SJSA1 (cell line): ENCODE data around the gene GPR82. TPM values are rescaled to one million over a fixed set of nuclear protein-coding genes. Genes with fewer than 3 reads are reported as not detected.
"Not testable (repeated sequence)": the region's sequence is repeated elsewhere in the genome, so short reads cannot be mapped to it uniquely, and the experiment has no call there.

Source experiments
- DNase-seq, 2 experiments: peaks; one replicate each; pipeline ENCODE4 v3.0.0-alpha.2; 2015 to 2020; ENCODE audit warnings: low spot score in 2 of 2, low read depth in 1 of 2
- H3K27ac ChIP-seq: fragments of 250-450 bp; sonication (Bioruptor Pico); 2 replicates; pipeline ENCODE4 v1.5.1; 2020; ENCODE audit warnings: mild to moderate bottlenecking, moderate library complexity
- H3K27me3 ChIP-seq: fragments of 250-450 bp; sonication (Bioruptor Pico); replicated peaks from 2 replicates; pipeline ENCODE4 v1.5.1; 2020; ENCODE audit warnings: mild to moderate bottlenecking, moderate library complexity
- H3K36me3 ChIP-seq: fragments of 250-450 bp; sonication (Bioruptor Pico); 2 replicates; pipeline ENCODE4 v1.5.1; 2020; ENCODE audit warnings: mild to moderate bottlenecking
- H3K4me1 ChIP-seq: fragments of 250-450 bp; sonication (Bioruptor Pico); replicated peaks from 2 replicates; pipeline ENCODE4 v1.6.1; 2021; ENCODE audit warnings: mild to moderate bottlenecking
- H3K4me3 ChIP-seq: fragments of 250-450 bp; sonication (Bioruptor Pico); 2 replicates; pipeline ENCODE4 v1.5.1; 2020; ENCODE audit warnings: mild to moderate bottlenecking
- H3K9me3 ChIP-seq: fragments of 250-450 bp; sonication (Bioruptor Pico); replicated peaks from 2 replicates; pipeline ENCODE4 v1.5.1; 2020; ENCODE audit warnings: mild to moderate bottlenecking
- total RNA-seq: library from RNA; depleted of rRNA; stranded (reverse); fragments of >200 nt; shearing (Covaris generic); gene quantifications from 2 replicates; pipeline ENCODE4 v1.2.3, GENCODE V29; 2014; rRNA removed

Gene GPR82, protein sequence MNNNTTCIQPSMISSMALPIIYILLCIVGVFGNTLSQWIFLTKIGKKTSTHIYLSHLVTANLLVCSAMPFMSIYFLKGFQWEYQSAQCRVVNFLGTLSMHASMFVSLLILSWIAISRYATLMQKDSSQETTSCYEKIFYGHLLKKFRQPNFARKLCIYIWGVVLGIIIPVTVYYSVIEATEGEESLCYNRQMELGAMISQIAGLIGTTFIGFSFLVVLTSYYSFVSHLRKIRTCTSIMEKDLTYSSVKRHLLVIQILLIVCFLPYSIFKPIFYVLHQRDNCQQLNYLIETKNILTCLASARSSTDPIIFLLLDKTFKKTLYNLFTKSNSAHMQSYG
- not detected in 2 replicates for total RNA-seq

DNA sequence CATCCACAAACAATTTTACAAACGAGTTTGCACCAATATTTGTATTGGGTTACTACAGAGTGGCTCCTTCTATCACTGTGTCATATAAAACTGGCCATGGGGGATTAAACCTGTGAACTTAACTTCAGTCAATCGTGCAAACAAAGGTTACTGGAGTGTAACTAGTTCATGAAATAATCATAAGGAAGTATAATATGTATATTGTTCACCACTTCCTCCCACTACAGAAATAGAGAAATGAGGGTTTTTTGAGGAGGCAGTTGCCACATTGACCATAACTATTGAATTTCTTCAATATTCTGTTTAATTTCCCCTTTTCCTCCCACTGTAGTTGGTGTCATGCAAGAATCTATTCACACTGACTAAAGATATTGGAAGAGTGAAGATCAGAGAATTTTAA is at the start of gene GPR82:
TSS of gene GPR82 (plus strand) at position 356 of the 400 bp plus-strand sequence. CDS start 2,846 bp downstream, outside the sequence.
- DNase-seq, result no peak
- no peak within 1 kb of the TSS for H3K27ac ChIP-seq
- no peaks in the 10 kb centered on the region for H3K27me3 ChIP-seq
- H3K9me3 ChIP-seq, result no peaks in the 10 kb centered on the region
- H3K4me1 ChIP-seq, result no peaks in the 10 kb centered on the region
- H3K36me3 ChIP-seq, result no peaks in the 10 kb centered on the region
- no peak within 1 kb of the TSS for H3K4me3 ChIP-seq

DNA sequence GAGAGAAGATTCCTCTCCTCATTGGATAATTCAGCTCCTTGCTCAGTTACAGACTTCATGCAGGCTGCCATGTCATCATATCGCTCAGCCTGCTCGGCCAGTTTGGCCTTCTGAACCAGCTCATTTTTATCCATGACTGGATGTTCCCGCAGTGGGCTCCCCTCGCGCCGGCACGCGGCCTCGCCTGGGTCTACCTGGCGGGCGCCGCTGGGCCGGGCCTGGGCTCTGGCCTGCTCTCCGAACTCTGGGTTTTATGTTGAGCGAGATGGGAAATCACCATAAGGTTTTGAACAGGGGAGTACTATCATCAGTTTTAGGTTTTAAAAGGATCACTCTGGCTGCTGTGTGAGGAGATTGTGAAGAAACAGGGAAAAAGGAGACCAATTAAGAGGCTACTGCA is 47.6 kb upstream of the GPR82 start:
- H3K9me3 ChIP-seq, H3K36me3 ChIP-seq, H3K4me3 ChIP-seq, DNase-seq, H3K27ac ChIP-seq, H3K4me1 ChIP-seq, H3K27me3 ChIP-seq: not testable (repeated sequence)

DNA sequence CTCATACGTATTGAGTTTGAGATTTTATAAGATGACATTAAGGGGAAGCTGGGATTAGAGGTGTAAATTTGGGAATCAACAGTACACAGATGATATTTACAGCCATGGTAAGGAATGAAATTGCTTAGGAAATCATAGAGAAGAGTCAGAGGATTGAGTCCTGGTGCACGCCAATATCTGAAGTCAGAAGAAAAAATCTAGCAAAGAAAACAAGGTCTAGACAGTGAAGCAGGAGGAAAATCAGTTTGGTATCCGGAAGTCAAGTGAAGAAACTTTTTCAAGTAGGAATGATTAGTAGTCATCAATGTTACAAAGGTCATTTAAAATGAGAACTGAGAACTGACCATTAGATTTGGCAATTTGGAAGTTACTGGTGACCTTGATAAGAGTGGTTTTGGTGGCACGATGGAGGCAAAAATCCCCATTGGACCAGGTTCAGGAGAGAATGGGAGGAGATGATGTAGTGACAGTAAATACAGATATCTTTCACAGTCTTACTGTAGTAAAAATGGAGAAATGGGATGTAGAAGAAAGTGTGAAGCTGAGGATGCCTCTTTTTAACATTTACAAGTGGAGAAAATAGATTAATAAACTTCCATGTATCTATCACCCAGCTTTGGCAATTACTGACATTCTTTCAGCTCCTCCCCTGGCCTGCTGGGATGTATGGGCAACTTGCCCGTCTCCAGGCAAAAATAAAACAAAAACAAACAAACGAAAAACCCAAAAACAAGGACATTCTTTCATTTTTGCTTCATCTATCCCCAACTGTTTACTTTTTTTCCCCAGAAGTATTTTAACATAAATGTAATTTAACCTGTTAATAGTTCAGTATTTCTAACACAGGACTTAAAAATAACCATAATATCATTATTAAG is 46.6 kb upstream of the GPR82 start:
- no peaks in the 10 kb centered on the region for H3K27me3 ChIP-seq
- H3K9me3 ChIP-seq, result no peaks in the 10 kb centered on the region
- peak in 1 of 2 experiments; percentile 9 for DNase-seq
- H3K36me3 ChIP-seq, result no peaks in the 10 kb centered on the region
- no peak overlapping the region for H3K27ac ChIP-seq
- no peaks in the 10 kb centered on the region for H3K4me1 ChIP-seq
- H3K4me3 ChIP-seq, result no peak overlapping the region

DNA sequence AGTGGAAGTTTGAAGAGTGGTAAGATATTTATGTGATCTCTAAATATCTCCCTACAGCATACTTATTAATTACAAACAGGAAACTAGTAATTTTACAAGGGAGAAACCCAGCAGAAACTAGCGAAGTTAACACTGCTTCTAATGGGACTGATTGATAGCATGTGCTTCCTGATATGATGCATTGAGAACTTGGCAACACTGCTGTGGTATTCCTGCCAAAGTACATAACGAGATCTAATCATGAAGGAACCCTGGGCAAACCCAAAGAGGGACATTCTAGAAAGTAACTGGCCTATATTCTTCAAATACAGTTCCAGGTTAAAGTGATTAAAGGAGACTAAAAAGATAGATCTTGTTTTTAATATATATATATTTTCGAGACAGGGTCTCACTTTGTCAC is 39.8 kb upstream of the GPR82 start:
- Histone ChIP-seq H3K27ac (no peak overlapping the region), H3K4me3 (no peak overlapping the region), H3K4me1 (no peaks in the 10 kb centered on the region), H3K9me3 (no peaks in the 10 kb centered on the region), H3K27me3 (no peaks in the 10 kb centered on the region), H3K36me3 (no peaks in the 10 kb centered on the region)
- DNase-seq, result no peak

DNA sequence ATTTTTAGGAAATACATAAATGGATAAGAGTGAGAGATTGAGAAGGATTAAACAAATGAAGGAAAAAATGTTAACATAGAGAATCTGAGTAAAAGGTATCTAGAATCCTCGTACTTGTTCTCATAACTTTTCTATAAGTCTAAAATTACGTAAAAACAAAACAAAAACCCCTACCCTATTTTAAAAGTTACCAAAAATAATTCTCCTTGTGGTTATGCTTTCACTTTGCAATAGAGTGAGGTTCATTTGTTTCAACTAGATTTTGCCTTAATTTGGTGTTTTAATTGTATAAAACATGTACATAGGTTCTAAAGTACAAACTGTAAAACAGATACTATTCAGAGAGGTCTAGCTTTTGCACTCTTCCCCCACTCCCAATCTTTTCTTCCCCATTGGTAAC is 39.0 kb upstream of the GPR82 start:
- H3K27me3 ChIP-seq, result no peaks in the 10 kb centered on the region
- H3K4me3 ChIP-seq, result no peak overlapping the region
- no peaks in the 10 kb centered on the region for H3K36me3 ChIP-seq
- DNase-seq, result no peak
- H3K27ac ChIP-seq, result no peak overlapping the region
- H3K4me1 ChIP-seq, result no peaks in the 10 kb centered on the region
- H3K9me3 ChIP-seq, result no peaks in the 10 kb centered on the region

DNA sequence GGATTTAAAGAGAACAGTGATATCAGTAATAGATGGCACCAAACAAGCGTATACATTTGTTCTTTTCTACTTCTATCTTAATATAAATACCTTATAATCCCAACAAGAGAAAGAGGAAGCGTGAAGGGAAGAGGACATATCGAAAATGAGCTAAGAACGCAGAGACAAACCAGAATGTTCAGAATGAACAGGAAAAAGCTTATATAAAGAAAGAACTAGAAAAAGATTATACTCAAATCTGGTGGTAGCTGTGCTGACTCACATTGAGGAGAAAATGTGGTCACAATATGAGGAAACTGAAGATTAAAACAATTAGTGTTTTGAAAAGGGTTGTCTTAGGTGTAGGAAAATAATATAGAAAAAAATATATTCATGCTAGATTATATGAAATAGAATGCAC is 37.2 kb upstream of the GPR82 start:
- no peaks in the 10 kb centered on the region for H3K36me3 ChIP-seq
- no peaks in the 10 kb centered on the region for H3K9me3 ChIP-seq
- H3K4me1 ChIP-seq, result no peaks in the 10 kb centered on the region
- no peak for DNase-seq
- no peak overlapping the region for H3K27ac ChIP-seq
- no peaks in the 10 kb centered on the region for H3K27me3 ChIP-seq
- no peak overlapping the region for H3K4me3 ChIP-seq

DNA sequence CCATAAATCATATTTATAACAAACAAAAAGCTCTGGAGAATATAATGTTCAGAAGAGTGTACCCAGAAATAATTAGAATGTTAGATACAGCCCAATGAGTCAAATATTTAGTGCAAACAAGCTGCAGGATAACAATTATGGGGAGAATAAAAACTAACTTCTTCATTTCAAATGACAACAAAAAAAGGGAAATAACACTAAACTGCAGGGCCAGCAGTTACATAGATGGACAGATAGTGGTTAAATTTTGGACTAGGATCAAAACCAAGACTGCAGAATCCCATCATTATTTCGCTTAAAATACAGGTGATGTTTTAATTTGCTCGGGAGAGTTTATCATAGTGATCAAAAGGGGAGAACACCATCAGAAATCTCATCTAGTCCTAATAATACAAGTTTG is 35.8 kb upstream of the GPR82 start:
- Histone ChIP-seq H3K27me3 (no peaks in the 10 kb centered on the region), H3K36me3 (no peaks in the 10 kb centered on the region), H3K27ac (no peak overlapping the region), H3K9me3 (no peaks in the 10 kb centered on the region), H3K4me3 (no peak overlapping the region), H3K4me1 (no peaks in the 10 kb centered on the region)
- DNase-seq, result no peak

DNA sequence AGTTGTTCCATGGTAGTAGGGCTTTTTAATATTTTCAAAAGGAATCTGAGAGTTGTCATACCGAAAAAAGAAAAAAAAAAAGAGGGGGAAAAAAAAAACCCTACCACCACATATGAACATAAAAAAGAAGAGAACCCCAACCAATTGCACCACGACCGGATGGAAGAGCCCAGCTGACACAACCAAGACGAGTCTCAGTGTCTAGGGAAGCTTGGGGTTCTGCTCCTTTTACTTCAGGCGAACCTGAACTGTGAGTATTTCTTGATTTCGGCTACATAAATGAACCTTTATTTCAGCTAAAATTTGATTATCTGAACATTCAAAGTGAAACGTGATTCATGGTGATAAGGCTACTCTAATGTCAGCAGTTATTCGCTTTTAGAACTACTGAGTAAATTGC is 35.1 kb upstream of the GPR82 start, which contains the start of gene GPR34:
TSS of gene GPR34 (plus strand) at position 139 of the 400 bp plus-strand sequence. CDS start 6,661 bp downstream, outside the sequence.
- Histone ChIP-seq H3K9me3 (no peaks in the 10 kb centered on the region), H3K4me1 (no peaks in the 10 kb centered on the region), H3K36me3 (no peaks in the 10 kb centered on the region), H3K27ac (no peak within 1 kb of the TSS), H3K4me3 (no peak within 1 kb of the TSS), H3K27me3 (no peaks in the 10 kb centered on the region)
- no peak for DNase-seq

DNA sequence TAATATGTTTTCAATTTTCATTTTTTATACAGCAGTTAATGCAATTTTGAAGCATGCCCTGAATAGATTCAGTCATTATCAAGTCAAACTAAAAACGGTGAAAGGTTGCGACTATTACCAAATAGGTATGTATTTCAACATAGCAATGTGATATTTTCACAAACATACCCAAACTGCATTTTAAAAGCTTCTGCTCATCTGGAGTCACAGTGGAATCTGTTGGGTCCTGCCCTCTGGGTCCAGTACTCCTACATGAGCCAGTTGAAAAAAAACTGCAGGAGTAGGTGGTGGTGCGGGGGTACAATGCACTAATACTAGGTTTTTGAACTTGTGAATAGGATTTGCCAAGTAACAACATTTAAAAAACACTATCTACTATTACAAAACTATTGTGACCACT is 34.3 kb upstream of the GPR82 start:
- H3K4me1 ChIP-seq, result peaks cover 2% of the 10 kb centered on the region
- H3K36me3 ChIP-seq, result no peaks in the 10 kb centered on the region
- no peaks in the 10 kb centered on the region for H3K9me3 ChIP-seq
- no peaks in the 10 kb centered on the region for H3K27me3 ChIP-seq
- no peak overlapping the region for H3K4me3 ChIP-seq
- no peak overlapping the region for H3K27ac ChIP-seq
- DNase-seq, result no peak

DNA sequence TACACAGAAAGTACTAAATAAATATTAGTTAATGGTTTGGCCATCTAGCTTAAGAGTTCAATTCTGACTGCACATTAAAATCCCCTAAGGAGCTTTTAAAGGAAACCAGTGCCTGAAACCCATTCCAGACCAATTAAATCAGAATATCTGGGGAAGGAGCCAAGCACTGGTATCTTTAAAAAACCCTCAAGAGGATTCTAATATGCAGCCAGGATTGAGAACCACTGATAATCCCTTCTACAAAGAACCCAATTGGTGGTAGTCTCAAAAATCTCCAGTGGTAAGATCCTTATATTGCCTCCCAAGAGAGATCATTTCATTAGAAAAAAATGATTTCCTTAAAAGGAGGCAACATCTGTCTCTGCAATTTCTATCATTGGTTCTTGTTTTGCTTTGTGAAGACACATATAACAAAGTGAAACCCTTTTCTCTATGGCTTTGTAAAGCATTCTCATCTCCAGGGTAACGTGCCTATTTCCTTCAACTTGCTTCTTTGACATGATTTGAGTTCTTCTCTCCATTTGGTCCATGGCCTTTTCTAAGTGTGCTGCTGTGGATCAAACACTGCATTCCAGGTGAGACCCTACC is 31.7 kb upstream of the GPR82 start:
- no peak overlapping the region for H3K4me3 ChIP-seq
- no peaks in the 10 kb centered on the region for H3K9me3 ChIP-seq
- H3K4me1 ChIP-seq, result peaks cover 10% of the 10 kb centered on the region
- H3K36me3 ChIP-seq, result no peaks in the 10 kb centered on the region
- no peaks in the 10 kb centered on the region for H3K27me3 ChIP-seq
- no peak for DNase-seq
- no peak overlapping the region for H3K27ac ChIP-seq

DNA sequence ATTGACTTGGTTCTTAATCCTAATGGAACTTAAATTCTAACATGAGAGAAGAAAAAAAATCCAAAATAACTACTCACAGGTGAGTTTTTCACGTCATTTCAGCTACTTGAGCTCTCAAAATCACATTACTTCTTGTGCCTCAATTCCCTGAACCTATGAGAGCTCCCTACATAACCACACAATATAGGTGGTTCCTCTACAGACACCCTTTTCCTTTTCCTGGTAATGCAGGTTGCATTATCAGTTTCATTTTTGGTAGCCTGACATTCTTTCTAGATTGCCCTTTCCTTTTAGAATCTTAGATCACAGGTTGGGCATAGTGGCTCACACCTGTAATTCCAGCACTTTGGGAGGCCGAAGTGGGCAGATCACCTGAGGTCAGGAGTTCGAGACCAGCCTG is 31.0 kb upstream of the GPR82 start:
- H3K27ac ChIP-seq, result no peak overlapping the region
- no peaks in the 10 kb centered on the region for H3K9me3 ChIP-seq
- DNase-seq, result no peak
- H3K27me3 ChIP-seq, result no peaks in the 10 kb centered on the region
- no peaks in the 10 kb centered on the region for H3K36me3 ChIP-seq
- H3K4me1 ChIP-seq, result peaks cover 10% of the 10 kb centered on the region
- H3K4me3 ChIP-seq, result no peak overlapping the region

DNA sequence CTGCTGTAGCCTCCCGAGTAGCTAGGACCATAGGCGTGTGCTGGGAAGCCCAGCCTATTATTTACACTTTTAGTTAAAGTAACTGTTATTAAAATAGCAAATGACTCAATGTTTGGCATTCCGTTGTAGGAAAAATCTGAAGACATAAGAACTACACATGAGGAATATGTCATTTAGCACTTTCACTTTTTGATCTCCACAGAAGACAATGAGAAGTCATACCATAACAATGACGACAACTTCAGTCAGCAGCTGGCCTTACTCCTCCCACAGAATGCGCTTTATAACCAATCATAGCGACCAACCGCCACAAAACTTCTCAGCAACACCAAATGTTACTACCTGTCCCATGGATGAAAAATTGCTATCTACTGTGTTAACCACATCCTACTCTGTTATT is 28.6 kb upstream of the GPR82 start:
- H3K36me3 ChIP-seq, result no peaks in the 10 kb centered on the region
- H3K9me3 ChIP-seq, result no peaks in the 10 kb centered on the region
- peaks cover 10% of the 10 kb centered on the region for H3K4me1 ChIP-seq
- H3K4me3 ChIP-seq, result no peak overlapping the region
- no peaks in the 10 kb centered on the region for H3K27me3 ChIP-seq
- peak; percentile 37 to 46 for DNase-seq
- H3K27ac ChIP-seq, result peak overlapping the region; percentile 43

DNA sequence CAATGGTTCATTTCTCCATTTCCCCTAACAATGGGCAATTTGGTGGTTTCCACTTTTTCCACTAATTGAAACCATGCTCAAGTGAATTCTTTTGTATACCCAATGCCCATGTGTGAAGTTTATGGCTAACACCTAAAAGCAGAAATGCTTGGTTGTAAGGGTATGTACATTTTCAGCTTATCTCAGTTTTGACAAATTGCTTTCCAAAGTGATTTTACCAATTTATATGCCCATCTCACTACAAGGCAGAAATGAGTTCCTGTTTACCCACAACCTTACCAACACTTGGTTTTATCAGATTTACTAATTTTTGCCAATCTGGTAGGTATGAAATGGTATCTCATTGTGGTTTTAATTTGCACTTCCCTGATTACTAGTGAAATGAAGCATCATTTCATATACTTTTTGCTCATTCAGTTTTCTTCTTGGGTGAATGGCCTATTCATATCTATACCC is 20.4 kb upstream of the GPR82 start:
- Histone ChIP-seq H3K27me3 (no peaks in the 10 kb centered on the region), H3K9me3 (no peaks in the 10 kb centered on the region), H3K27ac (no peak overlapping the region), H3K4me3 (no peak overlapping the region), H3K36me3 (no peaks in the 10 kb centered on the region), H3K4me1 (peaks cover 5% of the 10 kb centered on the region)
- DNase-seq, result peak in 1 of 2 experiments; percentile 3

DNA sequence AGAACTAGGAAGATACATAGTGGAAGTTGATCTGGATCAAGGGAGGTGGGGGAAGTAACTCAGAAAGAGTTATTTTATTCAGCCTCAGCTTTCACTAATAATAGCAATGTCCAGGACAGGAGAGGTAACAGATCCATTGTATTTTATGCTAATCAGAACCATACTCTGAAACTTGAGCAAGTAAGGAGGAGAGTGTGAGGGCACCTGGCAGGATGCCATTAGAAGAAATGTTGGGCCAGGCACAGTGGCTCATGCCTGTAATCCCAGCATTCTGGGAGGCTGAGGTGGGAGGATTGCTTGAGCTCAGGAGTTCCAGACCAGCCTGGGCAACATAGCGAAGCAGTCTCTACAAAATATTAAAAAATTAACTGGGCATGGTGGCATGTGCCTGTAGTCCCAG is 18.9 kb upstream of the GPR82 start:
- Histone ChIP-seq H3K4me3 (no peak overlapping the region), H3K9me3 (no peaks in the 10 kb centered on the region), H3K4me1 (peaks cover 5% of the 10 kb centered on the region), H3K27me3 (no peaks in the 10 kb centered on the region), H3K27ac (no peak overlapping the region), H3K36me3 (no peaks in the 10 kb centered on the region)
- DNase-seq, result no peak
